CD4-positive, CD25-positive, alpha-beta regulatory T cell (primary cell): ENCODE data around the gene PRPF19. TPM values are rescaled to one million over a fixed set of nuclear protein-coding genes. Genes with fewer than 3 reads are reported as not detected.

Experiments used
- ATAC-seq, 2 donors: fragments of 150-1000 bp; cut with Tn5 transposase; one replicate each; pipeline ENCODE4 v1.10.0; 2021; ENCODE audit warnings: low read depth in 2 of 2, moderate number of reproducible peaks in 2 of 2, moderate library complexity in 1 of 2
- DNase-seq, 3 donors: peaks; one replicate each; pipeline versions ENCODE4 v3.0.0 to v3.0.0-alpha.2; 2012 to 2022; ENCODE audit warnings: mixed read lengths in 1 of 3
- H3K27ac ChIP-seq: one replicate; pipeline ENCODE4 v1.7.0; 2013; ENCODE audit warnings: mild to moderate bottlenecking, low read length; ENCODE audit not compliant: insufficient read depth, poor library complexity, severe bottlenecking
- H3K27me3 ChIP-seq: one replicate; pipeline ENCODE4 v1.7.0; 2013; ENCODE audit warnings: low read length; ENCODE audit not compliant: control insufficient read depth, insufficient read depth
- H3K36me3 ChIP-seq: one replicate; pipeline ENCODE4 v1.7.0; 2013; ENCODE audit warnings: mild to moderate bottlenecking, low read length, moderate library complexity; ENCODE audit not compliant: control insufficient read depth, insufficient read depth
- H3K4me1 ChIP-seq: 2 replicates; pipeline ENCODE4 v1.7.0; 2013; ENCODE audit warnings: mild to moderate bottlenecking, low read length; ENCODE audit not compliant: insufficient read depth, control insufficient read depth, poor library complexity, severe bottlenecking
- H3K4me3 ChIP-seq: one replicate; pipeline ENCODE4 v1.7.0; 2013; ENCODE audit warnings: low read depth, mild to moderate bottlenecking, low read length, moderate library complexity
- H3K9me3 ChIP-seq, 2 experiments: 1 replicate in 1 of 2; 2 replicates in 1 of 2; pipeline ENCODE4 v1.7.0; 2013; ENCODE audit warnings: low read length in 2 of 2, mild to moderate bottlenecking in 1 of 2, moderate library complexity in 1 of 2; ENCODE audit not compliant: control insufficient read depth in 2 of 2
- H3K27ac Mint-ChIP-seq, 3 donors: one replicate each; pipeline ENCODE4 v1.8.0; 2020 to 2022; ENCODE audit warnings: mild to moderate bottlenecking in 3 of 3, mixed read lengths in 3 of 3, moderate library complexity in 2 of 3
- H3K27me3 Mint-ChIP-seq: one replicate; pipeline ENCODE4 v1.8.0; 2022; ENCODE audit warnings: mild to moderate bottlenecking, mixed read lengths
- H3K36me3 Mint-ChIP-seq: one replicate; pipeline ENCODE4 v1.8.0; 2020; ENCODE audit warnings: mixed read lengths
- H3K4me1 Mint-ChIP-seq, 4 donors: one replicate each; pipeline ENCODE4 v1.8.0; 2020 to 2022; ENCODE audit warnings: mixed read lengths in 4 of 4, mild to moderate bottlenecking in 1 of 4
- H3K4me3 Mint-ChIP-seq, 4 donors: one replicate each; pipeline ENCODE4 v1.8.0; 2020 to 2022; ENCODE audit warnings: mild to moderate bottlenecking in 4 of 4, mixed read lengths in 4 of 4, moderate library complexity in 3 of 4
- H3K9me3 Mint-ChIP-seq, 7 donors: one replicate each; pipeline ENCODE4 v1.8.0; 2020 to 2022; ENCODE audit warnings: mixed read lengths in 7 of 7, mild to moderate bottlenecking in 3 of 7, moderate library complexity in 2 of 7
- polyA plus RNA-seq, 4 donors: library from polyadenylated mRNA; unstranded; fragments of 300-500 nt; fragmentation: Illumina TruSeq; gene quantifications; one replicate each; pipeline ENCODE4 v1.2.3, GENCODE V29; 2021
- total RNA-seq: library from RNA; stranded (reverse); gene quantifications from one replicate; pipeline ENCODE4 v1.2.3, GENCODE V29; 2022

Gene PRPF19
- total RNA-seq (67.6 TPM), polyA plus RNA-seq (10 to 100 TPM; 13.6 to 17.4 (median 13.9) TPM)

DNA sequence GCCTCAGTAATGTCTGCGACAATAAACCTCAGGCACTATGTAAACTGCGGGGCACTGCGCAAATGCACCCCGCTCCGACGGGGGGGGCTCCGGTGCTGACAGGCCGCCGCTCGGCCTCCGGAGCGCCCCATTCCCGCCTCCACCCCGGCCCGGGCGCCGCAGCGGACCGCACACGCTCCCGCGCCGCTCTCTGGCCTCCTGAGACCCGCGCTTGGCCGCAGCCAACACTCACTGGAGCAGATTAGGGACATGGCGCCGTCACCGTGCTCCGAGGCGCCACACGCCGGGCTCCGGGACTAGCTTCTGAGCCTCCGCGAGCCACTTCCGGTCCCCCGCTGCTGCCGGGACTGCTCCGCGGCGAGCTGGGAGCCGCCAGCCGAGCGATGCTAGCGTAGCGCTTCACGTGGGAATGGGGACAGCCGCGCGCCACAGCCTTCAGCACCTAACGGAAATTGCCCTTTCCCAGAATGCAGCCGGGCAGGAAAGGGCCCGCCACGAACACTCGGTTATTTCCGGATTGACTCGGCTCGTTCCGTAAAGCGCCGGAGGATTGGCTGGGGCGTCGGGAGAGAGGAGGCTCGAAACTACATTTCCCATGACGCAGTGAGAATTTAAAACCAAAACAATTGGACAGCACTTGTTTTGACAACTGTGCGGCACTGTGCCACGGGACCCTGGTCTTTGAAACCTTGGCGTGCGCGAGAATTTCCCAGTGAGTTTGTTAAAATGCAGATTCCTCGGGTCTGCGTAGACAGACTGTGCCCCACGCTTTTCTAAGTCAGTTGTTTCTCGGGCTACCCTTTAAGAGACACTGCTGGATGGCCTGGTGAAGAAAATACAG is at the start of gene PRPF19:
PRPF19 (minus strand) TSS at position 454 of the 841 bp plus-strand sequence; CDS start at position 251, 203 bp downstream.
- DNase-seq (peak; percentile 99), ATAC-seq (peak; percentile 94 to 97)
- Mint-ChIP-seq H3K27me3 (peaks cover 10% of the 10 kb centered on the region), H3K4me3 (peak within 1 kb of the TSS; percentile 88 to 93 (median 91)), H3K9me3 (peaks cover 0 to 2% (median 0%) of the 10 kb centered on the region in 7 donors), H3K4me1 (peaks cover 15 to 57% (median 32%) of the 10 kb centered on the region in 4 donors), H3K27ac (peak within 1 kb of the TSS; percentile 97 to 98 (median 98)), H3K36me3 (peaks cover 7% of the 10 kb centered on the region)
- Histone ChIP-seq H3K36me3 (peaks cover 26% of the 10 kb centered on the region), H3K9me3 (no peaks in the 10 kb centered on the region), H3K4me1 (peaks cover 34% of the 10 kb centered on the region), H3K4me3 (peak within 1 kb of the TSS; percentile 91), H3K27me3 (peaks cover 13% of the 10 kb centered on the region), H3K27ac (peak within 1 kb of the TSS; percentile 91)

GRCh38 chr11:60955571-60955970 is 49.2 kb upstream of the PRPF19 start:
- no peak overlapping the region for H3K4me3 Mint-ChIP-seq
- DNase-seq, result no peak
- peaks cover 10% of the 10 kb centered on the region for H3K27me3 ChIP-seq

GRCh38 chr11:60954421-60954820 is 48.0 kb upstream of the PRPF19 start:
- no peak for DNase-seq
- no peak overlapping the region for H3K27ac ChIP-seq

More at GRCh38 chr11:60955571-60955970, 49.2 kb upstream of the PRPF19 start:
- H3K27me3 Mint-ChIP-seq, result peaks cover 52% of the 10 kb centered on the region
- peak overlapping the region in 1 of 3 donors; percentile 20 for H3K27ac Mint-ChIP-seq
- no peaks in the 10 kb centered on the region for H3K36me3 Mint-ChIP-seq
- Histone ChIP-seq H3K27ac (no peak overlapping the region), H3K9me3 (no peaks in the 10 kb centered on the region), H3K36me3 (no peaks in the 10 kb centered on the region), H3K4me3 (no peak overlapping the region), H3K4me1 (peaks cover 12% of the 10 kb centered on the region)
- no peak for ATAC-seq
- H3K9me3 Mint-ChIP-seq, result peaks cover 0 to 3% (median 0%) of the 10 kb centered on the region in 7 donors
- peaks cover 0 to 15% (median 4%) of the 10 kb centered on the region in 4 donors for H3K4me1 Mint-ChIP-seq

DNA sequence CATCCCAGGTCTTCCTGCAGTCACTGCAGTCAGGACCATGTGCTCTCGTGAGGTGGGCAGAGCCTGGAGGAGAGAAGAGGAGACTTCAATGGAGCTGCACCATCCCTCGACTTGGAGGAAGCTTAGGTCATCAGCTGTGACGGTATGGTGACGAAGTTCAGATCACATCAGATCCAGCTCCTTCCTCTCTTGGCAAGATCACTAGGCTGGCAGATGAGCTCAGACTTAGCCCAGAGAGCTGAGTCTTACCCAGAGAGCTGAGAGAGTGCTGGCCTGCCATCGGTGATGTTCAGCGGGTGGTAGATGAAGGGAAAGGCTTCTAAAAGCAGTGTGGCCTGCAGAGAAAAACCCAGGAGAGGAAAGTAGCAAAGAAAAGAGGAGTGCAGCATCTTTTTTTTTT is 47.4 kb upstream of the PRPF19 start:
- no peak for DNase-seq
- peaks cover 0 to 1% (median 0%) of the 10 kb centered on the region in 7 donors for H3K9me3 Mint-ChIP-seq
- Histone ChIP-seq H3K9me3 (no peaks in the 10 kb centered on the region), H3K4me1 (peaks cover 12% of the 10 kb centered on the region), H3K4me3 (no peak overlapping the region), H3K36me3 (no peaks in the 10 kb centered on the region), H3K27ac (no peak overlapping the region), H3K27me3 (peaks cover 5% of the 10 kb centered on the region)
- peaks cover 52% of the 10 kb centered on the region for H3K27me3 Mint-ChIP-seq
- H3K36me3 Mint-ChIP-seq, result no peaks in the 10 kb centered on the region
- peak overlapping the region in 1 of 3 donors; percentile 84 for H3K27ac Mint-ChIP-seq
- peaks cover 0 to 20% (median 4%) of the 10 kb centered on the region in 4 donors for H3K4me1 Mint-ChIP-seq
- no peak for ATAC-seq
- no peak overlapping the region for H3K4me3 Mint-ChIP-seq

More at GRCh38 chr11:60954421-60954820, 48.0 kb upstream of the PRPF19 start:
- ATAC-seq, result no peak
- Mint-ChIP-seq H3K4me3 (no peak overlapping the region), H3K36me3 (no peaks in the 10 kb centered on the region), H3K27me3 (peaks cover 54% of the 10 kb centered on the region), H3K9me3 (peaks cover 0 to 1% (median 0%) of the 10 kb centered on the region in 7 donors), H3K4me1 (peaks cover 0 to 20% (median 4%) of the 10 kb centered on the region in 4 donors), H3K27ac (peak overlapping the region in 1 of 3 donors; percentile 69)
- no peak overlapping the region for H3K4me3 ChIP-seq
- peaks cover 12% of the 10 kb centered on the region for H3K4me1 ChIP-seq
- peaks cover 5% of the 10 kb centered on the region for H3K27me3 ChIP-seq
- no peaks in the 10 kb centered on the region for H3K36me3 ChIP-seq
- H3K9me3 ChIP-seq, result no peaks in the 10 kb centered on the region

GRCh38 chr11:60952742-60953170 is 46.4 kb upstream of the PRPF19 start:
- Mint-ChIP-seq H3K27me3 (peaks cover 47% of the 10 kb centered on the region), H3K27ac (peak overlapping the region in 1 of 3 donors; percentile 26), H3K4me3 (peak overlapping the region in 1 of 4 donors; percentile 28), H3K4me1 (peaks cover 0 to 20% (median 4%) of the 10 kb centered on the region in 4 donors), H3K9me3 (peaks cover 0 to 1% (median 0%) of the 10 kb centered on the region in 7 donors), H3K36me3 (no peaks in the 10 kb centered on the region)
- no peak overlapping the region for H3K27ac ChIP-seq
- no peak for ATAC-seq
- peaks cover 5% of the 10 kb centered on the region for H3K27me3 ChIP-seq
- no peaks in the 10 kb centered on the region for H3K9me3 ChIP-seq
- no peaks in the 10 kb centered on the region for H3K36me3 ChIP-seq
- peaks cover 12% of the 10 kb centered on the region for H3K4me1 ChIP-seq
- no peak overlapping the region for H3K4me3 ChIP-seq
- DNase-seq, result no peak

DNA sequence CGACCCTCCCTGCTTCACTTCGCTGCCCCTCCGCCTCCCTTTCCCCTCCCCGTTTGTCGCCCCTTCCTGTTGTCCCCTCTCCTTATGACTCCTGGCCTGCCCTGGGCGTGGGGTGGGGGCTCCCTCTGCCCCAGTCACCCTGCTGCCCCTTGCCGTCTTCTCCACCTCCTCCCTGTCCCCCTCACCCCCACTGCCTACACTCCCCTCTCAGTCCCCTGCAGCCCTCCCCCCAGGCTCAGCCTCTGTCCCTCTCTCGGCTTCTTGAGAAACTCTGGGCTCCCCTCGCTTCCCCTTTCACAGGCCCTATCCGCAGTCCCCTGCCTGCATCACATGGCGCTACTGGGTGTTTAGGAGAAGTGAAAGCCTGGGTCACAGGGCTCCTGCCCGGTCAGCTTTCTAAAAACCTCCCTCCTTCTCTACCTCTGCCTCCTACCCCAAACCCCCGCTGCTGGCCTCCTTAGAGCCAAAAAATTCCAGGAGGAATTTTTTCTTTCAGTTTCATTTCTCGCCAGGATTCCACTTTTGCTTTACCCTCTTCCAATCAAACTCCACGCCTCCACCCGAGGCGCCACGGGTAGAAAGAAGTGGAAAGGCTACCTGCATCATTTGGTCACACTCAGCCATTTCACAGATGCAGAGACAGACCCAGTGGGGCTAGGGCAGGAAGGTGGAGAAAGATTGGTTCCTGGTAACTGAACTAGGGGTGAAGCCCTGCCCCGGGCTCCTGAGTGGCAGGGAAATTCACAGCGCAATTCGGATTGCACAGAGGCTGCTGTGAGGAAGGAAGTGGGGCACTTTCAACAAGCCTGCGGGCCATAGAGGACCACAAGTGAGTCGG is 45.7 kb upstream of the PRPF19 start, which contains the start of gene SLC15A3:
SLC15A3 (minus strand) TSS at position 273 of the 838 bp plus-strand sequence. CDS start 625 bp downstream, outside the sequence.
- peak within 1 kb of the TSS in 3 of 4 donors; percentile 35 to 80 (median 74) for H3K4me3 Mint-ChIP-seq
- H3K9me3 ChIP-seq, result no peaks in the 10 kb centered on the region
- peak within 1 kb of the TSS in 2 of 3 donors; percentile 42 to 69 for H3K27ac Mint-ChIP-seq
- no peak within 1 kb of the TSS for H3K4me3 ChIP-seq
- H3K4me1 ChIP-seq, result peaks cover 12% of the 10 kb centered on the region
- H3K27me3 ChIP-seq, result peaks cover 5% of the 10 kb centered on the region
- DNase-seq (peak in 1 of 3 donors; percentile 14), ATAC-seq (peak; percentile 63 to 66)
- no peaks in the 10 kb centered on the region for H3K36me3 ChIP-seq
- peaks cover 0 to 20% (median 4%) of the 10 kb centered on the region in 4 donors for H3K4me1 Mint-ChIP-seq
- peaks cover 41% of the 10 kb centered on the region for H3K27me3 Mint-ChIP-seq
- peaks cover 0 to 1% (median 0%) of the 10 kb centered on the region in 7 donors for H3K9me3 Mint-ChIP-seq
- no peaks in the 10 kb centered on the region for H3K36me3 Mint-ChIP-seq
- H3K27ac ChIP-seq, result no peak within 1 kb of the TSS

- H3K36me3 Mint-ChIP-seq, result no peaks in the 10 kb centered on the region
- peak overlapping the region in 2 of 4 donors; percentile 74 to 80 for H3K4me3 Mint-ChIP-seq
- no peak for DNase-seq
- H3K4me3 ChIP-seq, result no peak overlapping the region
- H3K9me3 Mint-ChIP-seq, result peaks cover 0 to 1% (median 0%) of the 10 kb centered on the region in 7 donors
- no peak for ATAC-seq
- no peaks in the 10 kb centered on the region for H3K36me3 ChIP-seq
- H3K27ac Mint-ChIP-seq, result no peak overlapping the region
- no peaks in the 10 kb centered on the region for H3K9me3 ChIP-seq
- H3K27ac ChIP-seq, result no peak overlapping the region
- H3K4me1 Mint-ChIP-seq, result peaks cover 0 to 20% (median 4%) of the 10 kb centered on the region in 4 donors
- H3K4me1 ChIP-seq, result peaks cover 12% of the 10 kb centered on the region
- H3K27me3 Mint-ChIP-seq, result peaks cover 36% of the 10 kb centered on the region
- H3K27me3 ChIP-seq, result peaks cover 5% of the 10 kb centered on the region
These were observed 45.2 kb upstream of the PRPF19 start for GRCh38 chr11:60951606-60951903.
